Mammary epithelial cell (primary cell): ENCODE data around the gene TECPR2.

Experiments
- EZH2 ChIP-seq: IDR thresholded peaks from 2 replicates; pipeline ENCODE4 v1.6.1; 2012; ENCODE audit warnings: low read length, inconsistent platforms, borderline replicate concordance
- TF ChIP-seq, protein P1 (sequence below), 2 donors: IDR thresholded peaks in 1 of 2; conservative IDR thresholded peaks in 1 of 2; 2 replicates each; pipeline ENCODE4 v1.5.1; 2011 to 2012; ENCODE audit warnings: inconsistent platforms in 2 of 2, low read length in 2 of 2, mild to moderate bottlenecking in 2 of 2, control low read depth in 1 of 2, low read depth in 1 of 2; ENCODE audit not compliant: insufficient read depth in 1 of 2; ENCODE audit errors: extremely low read depth in 1 of 2

DNA sequence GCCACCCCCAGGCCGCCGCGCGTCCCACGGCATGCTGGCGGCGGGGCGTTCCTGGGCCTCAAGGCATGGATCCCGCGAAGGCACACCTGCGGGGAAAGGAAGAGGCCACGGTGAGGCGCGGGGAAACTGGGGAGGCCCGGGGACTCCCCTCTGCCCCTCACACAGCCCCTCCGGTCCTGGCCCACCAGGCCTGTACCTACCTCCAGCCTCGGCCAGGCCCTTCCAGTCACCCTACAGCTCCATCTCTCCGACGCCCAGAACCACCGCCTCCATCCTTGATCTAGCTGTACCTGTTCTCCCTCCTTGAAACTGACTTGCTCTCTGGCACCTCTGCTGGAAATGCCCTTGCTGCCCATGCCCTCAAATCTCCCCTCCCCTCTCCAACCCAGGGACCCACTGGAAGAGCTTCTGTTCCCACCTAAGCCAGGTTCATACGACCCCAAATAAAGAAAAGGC, 145.1 kb downstream of the TECPR2 start:
- TF ChIP-seq, protein P1, sequence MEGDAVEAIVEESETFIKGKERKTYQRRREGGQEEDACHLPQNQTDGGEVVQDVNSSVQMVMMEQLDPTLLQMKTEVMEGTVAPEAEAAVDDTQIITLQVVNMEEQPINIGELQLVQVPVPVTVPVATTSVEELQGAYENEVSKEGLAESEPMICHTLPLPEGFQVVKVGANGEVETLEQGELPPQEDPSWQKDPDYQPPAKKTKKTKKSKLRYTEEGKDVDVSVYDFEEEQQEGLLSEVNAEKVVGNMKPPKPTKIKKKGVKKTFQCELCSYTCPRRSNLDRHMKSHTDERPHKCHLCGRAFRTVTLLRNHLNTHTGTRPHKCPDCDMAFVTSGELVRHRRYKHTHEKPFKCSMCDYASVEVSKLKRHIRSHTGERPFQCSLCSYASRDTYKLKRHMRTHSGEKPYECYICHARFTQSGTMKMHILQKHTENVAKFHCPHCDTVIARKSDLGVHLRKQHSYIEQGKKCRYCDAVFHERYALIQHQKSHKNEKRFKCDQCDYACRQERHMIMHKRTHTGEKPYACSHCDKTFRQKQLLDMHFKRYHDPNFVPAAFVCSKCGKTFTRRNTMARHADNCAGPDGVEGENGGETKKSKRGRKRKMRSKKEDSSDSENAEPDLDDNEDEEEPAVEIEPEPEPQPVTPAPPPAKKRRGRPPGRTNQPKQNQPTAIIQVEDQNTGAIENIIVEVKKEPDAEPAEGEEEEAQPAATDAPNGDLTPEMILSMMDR (conservative IDR thresholded peaks at IDR 0.05 in 1 of 2, IDR thresholded peaks at IDR 0.05 in 1 of 2; ENCODE audit: extremely low read depth in 1 of 2, insufficient read depth in 1 of 2, low read depth in 1 of 2, low read length in 2 of 2) = peak; percentile 26 to 40
- no peak for TF ChIP-seq EZH2
